ENCODE measurements around the gene ATG7.
A peak's percentile ranks its signal among the peaks of the same experiment; 100 is the strongest.

The ATG7 gene

GRCh38 chr3:11271986-11272904 lies at the start of gene ATG7:
Gene ATG7, plus strand, starts transcription at chr3:11272397. Its CDS starts 26,299 bp downstream, at chr3:11298696.
- FAIRE-seq: peak; percentile 81
- DNase-seq (ENCODE audit: insufficient read length, low spot score): peak; percentile 97

DNA sequence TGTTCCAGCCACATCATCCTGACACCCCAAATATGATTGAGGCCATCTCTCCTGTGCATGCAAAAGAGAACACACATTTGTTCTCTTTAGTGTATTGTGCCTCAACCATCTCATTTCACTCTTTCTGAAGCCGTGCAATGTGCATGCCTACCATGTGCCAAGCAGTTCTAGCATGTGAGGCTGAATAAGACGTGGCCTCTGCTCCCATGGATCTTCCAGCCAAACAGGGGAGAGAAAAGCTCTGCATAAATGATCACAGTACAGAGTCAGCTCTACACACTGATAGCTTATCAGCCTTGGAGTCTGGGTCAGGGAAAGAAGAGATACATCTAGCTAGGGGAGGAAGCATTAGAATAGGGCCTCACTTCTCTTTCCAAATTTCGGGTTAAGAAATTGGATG lies 48.2 kb upstream of the ATG7 start:
- FAIRE-seq: no peak
- no peak for DNase-seq (ENCODE audit: insufficient read length, low spot score)

- FAIRE-seq (no peak), DNase-seq (ENCODE audit: insufficient read length, low spot score) (no peak)
Measured at GRCh38 chr3:11224870-11225229, 47.3 kb upstream of the ATG7 start.

DNA sequence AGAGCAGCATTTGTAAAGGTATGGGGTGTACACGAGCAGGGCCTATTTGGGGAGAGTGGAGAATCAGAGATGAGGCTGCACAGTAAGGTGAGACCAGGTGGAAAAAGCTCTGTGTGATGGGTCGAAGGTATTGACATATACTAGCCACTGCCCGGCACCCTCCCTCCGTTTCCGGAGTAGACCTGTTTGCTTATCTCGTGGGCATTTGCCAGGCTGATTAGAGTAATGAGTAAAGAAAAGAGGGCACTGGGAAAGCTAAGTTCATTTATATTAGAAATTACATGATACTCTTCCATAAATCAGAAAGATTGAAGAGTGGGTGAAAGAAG lies 46.2 kb upstream of the ATG7 start:
- DNase-seq (ENCODE audit: insufficient read length, low spot score) (no peak), FAIRE-seq (no peak)

- no peak for DNase-seq (ENCODE audit: insufficient read length, low spot score)
- no peak for FAIRE-seq
Measured at GRCh38 chr3:11228041-11228440, 44.2 kb upstream of the ATG7 start.

DNA sequence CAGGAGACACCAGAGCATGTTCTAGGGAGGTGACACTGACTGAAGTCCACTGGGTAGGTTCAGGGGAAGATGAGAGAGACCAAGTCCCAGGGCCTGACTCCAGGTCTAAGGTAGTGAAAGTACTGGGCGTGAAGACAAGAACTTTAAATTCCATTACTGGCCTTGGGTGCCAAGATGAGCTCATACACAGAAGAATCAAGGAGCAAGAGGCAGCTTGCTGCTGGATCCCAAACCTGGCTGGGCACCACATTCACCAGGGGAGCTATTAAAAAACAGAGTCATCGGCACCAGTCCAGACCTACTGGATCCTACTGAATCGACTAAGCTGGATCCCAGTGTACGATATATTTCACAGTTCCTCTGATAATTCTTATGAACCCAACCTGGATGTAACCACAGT lies 42.1 kb upstream of the ATG7 start:
- no peak for DNase-seq (ENCODE audit: insufficient read length, low spot score)

DNA sequence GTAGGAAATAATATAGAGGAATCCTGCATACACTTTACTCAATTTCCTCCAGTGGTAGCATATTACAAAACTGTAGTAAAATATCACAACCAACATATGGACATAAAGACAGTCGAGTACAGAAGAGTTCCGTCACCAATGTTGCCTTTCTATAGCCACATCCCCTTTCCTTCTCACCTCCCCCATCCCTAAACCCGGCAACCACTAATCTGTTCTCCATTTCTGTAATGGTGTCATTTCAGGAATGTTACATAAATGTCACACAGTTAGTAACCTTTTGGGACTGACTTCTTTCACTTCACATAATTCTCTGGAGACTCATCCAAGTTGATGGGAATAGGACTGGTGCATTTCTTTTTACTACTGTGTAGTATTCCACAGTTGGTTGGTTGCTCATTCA lies 41.4 kb upstream of the ATG7 start:
- no peak for FAIRE-seq
- no peak for DNase-seq (ENCODE audit: insufficient read length, low spot score)

More for the DNA sequence above, 42.1 kb upstream of the ATG7 start:
- FAIRE-seq: no peak

GRCh38 chr3:11235385-11235784 lies 36.8 kb upstream of the ATG7 start:
- DNase-seq (ENCODE audit: insufficient read length, low spot score) (no peak), FAIRE-seq (no peak)

GRCh38 chr3:11236588-11237461 lies 35.4 kb upstream of the ATG7 start:
- FAIRE-seq: no peak
- no peak for DNase-seq (ENCODE audit: insufficient read length, low spot score)

GRCh38 chr3:11238060-11238459 lies 34.1 kb upstream of the ATG7 start:
- FAIRE-seq (no peak), DNase-seq (ENCODE audit: insufficient read length, low spot score) (peak; percentile 59)

GRCh38 chr3:11238880-11239279 lies 33.3 kb upstream of the ATG7 start:
- FAIRE-seq (no peak), DNase-seq (ENCODE audit: insufficient read length, low spot score) (no peak)

- DNase-seq (ENCODE audit: insufficient read length, low spot score): no peak
- no peak for FAIRE-seq
Measured at GRCh38 chr3:11239796-11240195, 32.4 kb upstream of the ATG7 start.

- FAIRE-seq (no peak), DNase-seq (ENCODE audit: insufficient read length, low spot score) (no peak)
Measured at GRCh38 chr3:11240496-11240895, 31.7 kb upstream of the ATG7 start.

GRCh38 chr3:11244121-11244677 lies 28.0 kb upstream of the ATG7 start:
- no peak for FAIRE-seq
- no peak for DNase-seq (ENCODE audit: insufficient read length, low spot score)

DNA sequence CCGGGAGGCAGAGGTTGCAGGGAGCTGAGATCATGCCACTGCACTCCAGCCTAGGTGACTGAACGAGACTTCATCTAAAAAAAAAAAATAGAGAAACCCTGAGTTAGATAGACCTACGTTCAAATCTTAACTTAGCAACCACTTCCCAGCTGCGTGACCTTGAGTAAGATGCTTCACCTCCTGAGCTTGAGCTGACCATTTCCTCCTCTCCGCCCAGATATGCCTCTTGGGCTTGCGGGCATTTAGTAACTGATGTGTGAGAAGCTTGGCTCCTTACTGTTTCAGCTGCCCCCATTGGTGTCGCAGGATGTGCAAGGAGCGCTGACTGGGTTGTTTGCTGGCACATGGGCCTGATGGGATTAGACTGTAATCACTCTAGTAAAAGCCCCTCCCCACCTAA lies 26.9 kb upstream of the ATG7 start:
- DNase-seq (ENCODE audit: insufficient read length, low spot score): no peak
- FAIRE-seq: no peak

- peak; percentile 83 for FAIRE-seq
- no peak for DNase-seq (ENCODE audit: insufficient read length, low spot score)
Measured at GRCh38 chr3:11245827-11246662, 26.2 kb upstream of the ATG7 start.

- FAIRE-seq: no peak
- no peak for DNase-seq (ENCODE audit: insufficient read length, low spot score)
Measured at GRCh38 chr3:11246663-11246970, 25.6 kb upstream of the ATG7 start.

GRCh38 chr3:11247362-11247761 lies 24.8 kb upstream of the ATG7 start:
- FAIRE-seq (no peak), DNase-seq (ENCODE audit: insufficient read length, low spot score) (no peak)

DNA sequence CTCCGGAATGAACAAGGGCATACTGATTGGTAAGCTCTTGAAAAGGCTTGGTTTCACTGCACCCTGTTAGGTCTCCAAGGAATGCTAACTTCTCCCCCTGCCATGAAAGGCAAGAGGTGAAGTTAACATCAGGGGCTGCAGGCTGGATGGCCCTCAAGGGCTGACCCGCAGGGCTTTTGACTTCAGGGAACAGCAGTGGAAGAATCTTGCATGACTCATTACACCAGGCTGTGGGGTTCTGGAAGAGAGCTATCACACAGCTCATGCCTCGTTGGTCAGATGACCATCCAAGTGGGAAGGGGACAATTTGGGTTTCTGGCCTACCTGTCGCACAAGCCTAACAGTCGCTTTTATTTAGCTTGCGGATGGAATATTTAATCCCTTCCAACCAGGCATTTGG lies 23.6 kb upstream of the ATG7 start:
- DNase-seq (ENCODE audit: insufficient read length, low spot score): no peak
- FAIRE-seq: no peak

GRCh38 chr3:11250902-11251806 lies 21.0 kb upstream of the ATG7 start:
- no peak for FAIRE-seq
- DNase-seq (ENCODE audit: insufficient read length, low spot score): no peak
